Measurements from ENCODE around the gene HLTF.

DNA sequence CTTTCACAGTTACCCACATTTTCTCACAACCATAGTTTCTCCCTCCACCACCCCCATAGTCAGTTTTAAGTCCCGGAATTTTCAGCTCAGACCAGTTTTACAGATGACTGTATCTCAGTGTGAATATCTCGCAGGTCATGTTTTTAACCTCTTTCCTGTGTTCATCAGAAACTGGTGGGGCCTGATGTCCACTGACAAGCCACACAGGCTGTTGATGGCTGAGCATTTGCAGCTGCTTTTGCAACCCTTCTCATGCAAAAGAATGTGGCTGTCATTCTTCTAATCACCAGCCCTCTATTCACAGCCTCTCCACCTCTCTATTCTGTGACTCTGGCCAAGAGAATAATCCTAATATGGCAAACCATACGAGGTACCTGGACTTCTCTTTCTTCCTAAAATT, 86.5 kb downstream of the HLTF start:
- TF ChIP-seq, protein P1, sequence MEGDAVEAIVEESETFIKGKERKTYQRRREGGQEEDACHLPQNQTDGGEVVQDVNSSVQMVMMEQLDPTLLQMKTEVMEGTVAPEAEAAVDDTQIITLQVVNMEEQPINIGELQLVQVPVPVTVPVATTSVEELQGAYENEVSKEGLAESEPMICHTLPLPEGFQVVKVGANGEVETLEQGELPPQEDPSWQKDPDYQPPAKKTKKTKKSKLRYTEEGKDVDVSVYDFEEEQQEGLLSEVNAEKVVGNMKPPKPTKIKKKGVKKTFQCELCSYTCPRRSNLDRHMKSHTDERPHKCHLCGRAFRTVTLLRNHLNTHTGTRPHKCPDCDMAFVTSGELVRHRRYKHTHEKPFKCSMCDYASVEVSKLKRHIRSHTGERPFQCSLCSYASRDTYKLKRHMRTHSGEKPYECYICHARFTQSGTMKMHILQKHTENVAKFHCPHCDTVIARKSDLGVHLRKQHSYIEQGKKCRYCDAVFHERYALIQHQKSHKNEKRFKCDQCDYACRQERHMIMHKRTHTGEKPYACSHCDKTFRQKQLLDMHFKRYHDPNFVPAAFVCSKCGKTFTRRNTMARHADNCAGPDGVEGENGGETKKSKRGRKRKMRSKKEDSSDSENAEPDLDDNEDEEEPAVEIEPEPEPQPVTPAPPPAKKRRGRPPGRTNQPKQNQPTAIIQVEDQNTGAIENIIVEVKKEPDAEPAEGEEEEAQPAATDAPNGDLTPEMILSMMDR (IDR thresholded peaks at IDR 0.05) = no peak
- no peak for TF ChIP-seq POLR2A (IDR thresholded peaks at IDR 0.05)

All from body of pancreas (tissue), 4 donors.